AG10803 (cell line): ENCODE data around the gene SELENOF.
A peak's percentile ranks its signal among the peaks of the same experiment; 100 is the strongest.
"Not testable (repeated sequence)": the region's sequence is repeated elsewhere in the genome, so short reads cannot be mapped to it uniquely, and the experiment has no call there.

Source experiments
- DNase-seq: peaks from one replicate; pipeline ENCODE4 v3.0.0; 2010; ENCODE audit warnings: low read depth
- H3K4me3 ChIP-seq: 2 replicates; pipeline ENCODE4 v1.5.1; 2011; ENCODE audit warnings: mild to moderate bottlenecking, low read length, control low read depth
- TF ChIP-seq, protein P1 (sequence below): conservative IDR thresholded peaks from 2 replicates; pipeline ENCODE4 v1.5.1; 2011; ENCODE audit warnings: mild to moderate bottlenecking, low read length, control low read depth, inconsistent platforms

Gene SELENOF

DNA sequence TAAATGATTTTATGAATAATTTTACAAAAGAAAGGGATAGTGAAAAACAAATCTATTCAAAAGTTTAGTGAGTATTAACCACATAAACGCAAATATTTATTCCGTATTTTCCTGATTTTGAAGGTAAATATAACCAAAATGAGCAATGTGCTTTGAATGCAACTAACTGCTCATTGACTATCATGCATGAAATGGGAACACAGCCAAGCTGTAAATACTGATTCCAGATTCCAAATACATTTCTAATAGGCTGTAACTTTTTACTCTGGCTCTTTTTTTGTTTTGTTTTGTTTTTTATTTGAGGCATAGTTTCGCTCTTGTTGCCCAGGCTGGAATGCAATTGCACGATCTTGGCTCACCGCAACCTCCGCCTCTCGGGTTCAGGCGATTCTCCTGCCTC is 41.8 kb downstream of the SELENOF start:
- no peak overlapping the region for H3K4me3 ChIP-seq
- TF ChIP-seq, protein P1, sequence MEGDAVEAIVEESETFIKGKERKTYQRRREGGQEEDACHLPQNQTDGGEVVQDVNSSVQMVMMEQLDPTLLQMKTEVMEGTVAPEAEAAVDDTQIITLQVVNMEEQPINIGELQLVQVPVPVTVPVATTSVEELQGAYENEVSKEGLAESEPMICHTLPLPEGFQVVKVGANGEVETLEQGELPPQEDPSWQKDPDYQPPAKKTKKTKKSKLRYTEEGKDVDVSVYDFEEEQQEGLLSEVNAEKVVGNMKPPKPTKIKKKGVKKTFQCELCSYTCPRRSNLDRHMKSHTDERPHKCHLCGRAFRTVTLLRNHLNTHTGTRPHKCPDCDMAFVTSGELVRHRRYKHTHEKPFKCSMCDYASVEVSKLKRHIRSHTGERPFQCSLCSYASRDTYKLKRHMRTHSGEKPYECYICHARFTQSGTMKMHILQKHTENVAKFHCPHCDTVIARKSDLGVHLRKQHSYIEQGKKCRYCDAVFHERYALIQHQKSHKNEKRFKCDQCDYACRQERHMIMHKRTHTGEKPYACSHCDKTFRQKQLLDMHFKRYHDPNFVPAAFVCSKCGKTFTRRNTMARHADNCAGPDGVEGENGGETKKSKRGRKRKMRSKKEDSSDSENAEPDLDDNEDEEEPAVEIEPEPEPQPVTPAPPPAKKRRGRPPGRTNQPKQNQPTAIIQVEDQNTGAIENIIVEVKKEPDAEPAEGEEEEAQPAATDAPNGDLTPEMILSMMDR: no peak
- peak; percentile 31 for DNase-seq

DNA sequence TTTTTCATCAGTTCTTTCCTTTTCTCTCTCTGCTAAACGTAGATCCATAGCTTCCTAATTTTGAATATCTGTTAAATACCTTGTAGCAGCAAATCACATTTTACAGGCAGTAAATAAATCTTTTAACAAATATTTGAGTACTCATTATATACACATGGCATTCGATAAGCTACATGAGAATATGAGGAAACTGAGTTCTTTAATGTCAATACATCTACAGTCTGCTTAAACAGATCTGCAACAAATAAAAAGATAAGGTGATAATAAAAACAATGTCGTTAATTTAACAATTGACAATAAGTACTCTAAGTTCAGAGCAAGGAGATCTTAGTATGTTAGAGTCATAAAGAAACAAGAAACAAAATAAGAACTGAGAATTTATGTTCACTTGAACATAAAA is 42.9 kb downstream of the SELENOF start:
- DNase-seq: no peak
- TF ChIP-seq, protein P1: no peak

DNA sequence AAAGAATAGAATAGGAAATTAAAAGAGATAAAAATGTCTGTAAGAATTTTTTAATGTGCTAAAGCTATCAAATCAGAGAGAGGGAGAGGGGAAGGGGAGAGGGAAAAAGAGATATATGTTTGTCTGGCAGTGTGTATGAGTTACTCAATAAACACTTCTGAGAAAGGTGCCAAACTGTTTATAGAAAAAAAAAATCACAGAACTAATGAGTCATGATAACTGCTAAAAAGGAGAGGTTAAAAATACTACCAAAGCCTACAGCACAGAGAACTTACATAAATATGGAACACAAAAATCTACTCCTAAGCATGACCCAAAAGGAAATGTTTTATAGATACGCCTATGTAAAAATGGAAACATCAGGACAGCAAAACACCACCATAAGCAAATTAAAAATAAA is 45.4 kb downstream of the SELENOF start:
- H3K4me3 ChIP-seq: no peak overlapping the region
- TF ChIP-seq, protein P1: no peak
- DNase-seq: peak; percentile 18

More for the DNA sequence above, 42.9 kb downstream of the SELENOF start:
- no peak overlapping the region for H3K4me3 ChIP-seq

DNA sequence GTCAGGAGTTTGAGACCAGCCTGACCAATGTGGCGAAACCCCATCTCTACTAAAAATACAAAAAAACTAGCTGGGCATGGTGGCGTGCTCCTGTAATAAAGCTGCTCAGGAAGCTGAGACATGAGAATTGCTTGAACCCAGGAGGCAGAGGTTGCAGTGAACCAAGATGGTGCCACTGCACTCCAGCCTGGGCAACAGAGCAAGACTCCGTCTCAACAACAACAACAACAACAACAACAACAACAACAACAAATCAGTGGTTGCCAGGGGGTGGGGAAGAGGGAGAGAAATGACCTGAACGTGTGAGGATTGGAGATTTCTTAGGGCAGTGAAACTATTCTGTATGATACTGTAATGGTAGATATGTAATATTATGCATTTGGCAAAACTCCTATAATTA is 46.6 kb downstream of the SELENOF start:
- not testable (repeated sequence) for DNase-seq

DNA sequence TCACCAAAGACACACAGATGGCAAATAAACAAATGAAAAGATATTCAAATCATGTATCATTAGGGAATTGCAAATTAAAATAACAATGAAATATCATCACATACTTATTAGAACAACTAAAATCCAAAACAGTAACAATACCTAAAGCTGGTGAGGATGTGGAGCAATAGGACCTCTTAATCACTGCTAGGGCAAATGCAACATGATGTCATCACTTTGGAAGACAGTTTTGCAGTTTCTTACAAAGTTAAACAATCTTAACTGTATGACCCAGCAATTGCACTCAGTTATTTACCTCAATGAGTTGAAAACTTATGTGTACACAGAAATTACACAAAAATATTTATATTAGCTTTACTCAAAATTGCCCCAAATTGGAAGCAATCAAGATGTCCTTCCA is 47.3 kb downstream of the SELENOF start:
- no peak overlapping the region for H3K4me3 ChIP-seq
- TF ChIP-seq, protein P1: no peak
- peak; percentile 58 for DNase-seq

More for the DNA sequence above, 46.6 kb downstream of the SELENOF start:
- H3K4me3 ChIP-seq: not testable (repeated sequence)

DNA sequence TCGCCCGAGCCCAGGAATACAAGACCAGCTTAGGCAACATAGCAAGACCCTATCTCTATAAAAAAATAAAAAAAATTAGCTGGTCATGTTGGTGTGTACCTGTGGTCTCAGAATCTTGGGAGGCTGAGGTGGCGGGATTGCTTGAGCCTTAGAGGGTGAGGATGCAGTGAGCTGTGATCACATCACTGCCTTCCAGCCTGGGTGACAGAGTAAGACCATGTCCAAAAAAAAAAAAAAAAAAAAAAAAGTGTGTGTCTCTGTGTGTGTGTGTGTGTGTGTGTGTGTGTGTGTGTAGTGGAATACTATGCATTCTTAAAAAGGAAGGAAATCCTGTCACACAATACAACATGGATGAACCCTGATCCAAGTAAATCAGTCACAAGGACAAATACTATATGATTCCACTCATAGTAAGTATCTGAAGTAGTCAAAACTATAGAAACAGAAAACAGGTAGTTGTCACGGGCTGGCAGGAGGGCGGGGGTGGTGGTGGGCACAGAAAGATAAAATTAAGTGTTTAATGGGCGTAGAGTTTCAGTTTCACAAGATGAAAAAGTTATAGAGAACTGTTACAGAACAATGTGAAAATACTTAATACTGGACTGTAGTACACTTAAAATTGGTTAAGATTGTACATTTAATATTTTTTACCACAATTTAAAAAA is 47.8 kb downstream of the SELENOF start:
- TF ChIP-seq, protein P1: no peak
- no peak overlapping the region for H3K4me3 ChIP-seq
- no peak for DNase-seq

DNA sequence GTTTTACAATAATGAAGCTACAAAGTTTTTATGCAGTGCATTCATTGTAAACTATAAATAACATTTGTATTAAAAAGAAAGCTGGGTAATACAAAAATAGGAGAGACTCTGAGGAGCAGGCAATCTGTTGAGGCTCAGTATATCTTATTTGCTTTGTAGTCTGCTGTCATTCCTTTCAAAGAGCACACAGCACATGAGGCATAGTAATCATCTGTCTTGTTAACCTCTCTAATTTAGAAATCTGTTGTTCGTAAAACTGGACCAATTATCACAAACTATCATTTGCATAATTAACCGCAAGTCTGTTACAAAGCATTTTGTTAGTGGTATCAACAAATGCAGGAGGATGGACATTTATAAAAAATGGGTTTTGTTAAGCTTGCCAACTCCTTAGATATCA is 51.0 kb downstream of the SELENOF start:
- TF ChIP-seq, protein P1: no peak

More for the DNA sequence above, 51.0 kb downstream of the SELENOF start:
- H3K4me3 ChIP-seq: no peak overlapping the region
- no peak for DNase-seq
